ENCODE results near the gene USP17L11. TPM values are rescaled to one million over a fixed set of nuclear protein-coding genes. Genes with fewer than 3 reads are reported as not detected.

The USP17L11 gene
- total RNA-seq, 1 donor, result not detected

Other genes with a start within 250 kb of the USP17L11 start
- not detected in 2 replicates for gene FAM90A26, start 45.0 kb upstream of the USP17L11 start, total RNA-seq (ENCODE audit: low replicate concordance)
- not detected in 2 replicates for gene USP17L10, start 4.7 kb upstream of the USP17L11 start, total RNA-seq (ENCODE audit: low replicate concordance)
- gene USP17L12, start 4.7 kb downstream of the USP17L11 start, total RNA-seq (ENCODE audit: low replicate concordance), result not detected in 2 replicates
- not detected in 2 replicates for gene USP17L13, start 9.5 kb downstream of the USP17L11 start, total RNA-seq (ENCODE audit: low replicate concordance)
- not detected in 2 replicates for gene USP17L15, start 19.0 kb downstream of the USP17L11 start, total RNA-seq (ENCODE audit: low replicate concordance)
- gene USP17L17, start 28.5 kb downstream of the USP17L11 start, total RNA-seq (ENCODE audit: low replicate concordance), result not detected in 2 replicates
- gene USP17L18, start 33.2 kb downstream of the USP17L11 start, total RNA-seq (ENCODE audit: low replicate concordance), result not detected in 2 replicates
- gene USP17L19, start 38.0 kb downstream of the USP17L11 start, total RNA-seq (ENCODE audit: low replicate concordance), result not detected in 2 replicates
- not detected in 2 replicates for gene USP17L20, start 42.7 kb downstream of the USP17L11 start, total RNA-seq (ENCODE audit: low replicate concordance)
- gene USP17L21, start 47.5 kb downstream of the USP17L11 start, total RNA-seq (ENCODE audit: low replicate concordance), result not detected in 2 replicates
- not detected in 2 replicates for gene USP17L22, start 52.2 kb downstream of the USP17L11 start, total RNA-seq (ENCODE audit: low replicate concordance)
- gene USP17L24, start 109.8 kb downstream of the USP17L11 start, total RNA-seq (ENCODE audit: low replicate concordance), result not detected in 2 replicates
- not detected in 2 replicates for gene USP17L25, start 114.5 kb downstream of the USP17L11 start, total RNA-seq (ENCODE audit: low replicate concordance)
- not detected in 2 replicates for gene USP17L26, start 119.3 kb downstream of the USP17L11 start, total RNA-seq (ENCODE audit: low replicate concordance)
- gene USP17L5, start 124.0 kb downstream of the USP17L11 start, total RNA-seq (ENCODE audit: low replicate concordance), result not detected in 2 replicates
- gene USP17L27, start 128.7 kb downstream of the USP17L11 start, total RNA-seq (ENCODE audit: low replicate concordance), result not detected in 2 replicates
- gene USP17L28, start 133.5 kb downstream of the USP17L11 start, total RNA-seq (ENCODE audit: low replicate concordance), result not detected in 2 replicates
- not detected in 2 replicates for gene USP17L29, start 138.2 kb downstream of the USP17L11 start, total RNA-seq (ENCODE audit: low replicate concordance)
- gene USP17L30, start 147.7 kb downstream of the USP17L11 start, total RNA-seq (ENCODE audit: low replicate concordance), result not detected in 2 replicates
- not detected in 2 replicates for gene DEFB131A, start 229.0 kb downstream of the USP17L11 start, total RNA-seq (ENCODE audit: low replicate concordance)

Data from fibroblast of the aortic adventitia (primary cell).